ENCODE measurements around the gene DUSP9. TPM values are rescaled to one million over a fixed set of nuclear protein-coding genes. Genes with fewer than 3 reads are reported as not detected.

Gene DUSP9
- total RNA-seq, 1 donor from 2014 or later, result 1.3 TPM

GRCh38 chrX:153634236-153634635, 12.8 kb upstream of the DUSP9 start:
- Mint-ChIP-seq H3K4me1 (ENCODE audit: unreplicated experiment) (no peaks in the 10 kb centered on the region), H3K9me3 (ENCODE audit: unreplicated experiment) (peaks cover 17% of the 10 kb centered on the region), H3K36me3 (ENCODE audit: unreplicated experiment) (no peaks in the 10 kb centered on the region), H3K27me3 (ENCODE audit: unreplicated experiment) (peaks cover 8% of the 10 kb centered on the region), H3K4me3 (ENCODE audit: unreplicated experiment) (no peak overlapping the region), H3K27ac (ENCODE audit: unreplicated experiment) (no peak overlapping the region)
- DNase-seq (ENCODE audit: extremely low spot score, unreplicated experiment), result no peak
- TF ChIP-seq, protein P1, sequence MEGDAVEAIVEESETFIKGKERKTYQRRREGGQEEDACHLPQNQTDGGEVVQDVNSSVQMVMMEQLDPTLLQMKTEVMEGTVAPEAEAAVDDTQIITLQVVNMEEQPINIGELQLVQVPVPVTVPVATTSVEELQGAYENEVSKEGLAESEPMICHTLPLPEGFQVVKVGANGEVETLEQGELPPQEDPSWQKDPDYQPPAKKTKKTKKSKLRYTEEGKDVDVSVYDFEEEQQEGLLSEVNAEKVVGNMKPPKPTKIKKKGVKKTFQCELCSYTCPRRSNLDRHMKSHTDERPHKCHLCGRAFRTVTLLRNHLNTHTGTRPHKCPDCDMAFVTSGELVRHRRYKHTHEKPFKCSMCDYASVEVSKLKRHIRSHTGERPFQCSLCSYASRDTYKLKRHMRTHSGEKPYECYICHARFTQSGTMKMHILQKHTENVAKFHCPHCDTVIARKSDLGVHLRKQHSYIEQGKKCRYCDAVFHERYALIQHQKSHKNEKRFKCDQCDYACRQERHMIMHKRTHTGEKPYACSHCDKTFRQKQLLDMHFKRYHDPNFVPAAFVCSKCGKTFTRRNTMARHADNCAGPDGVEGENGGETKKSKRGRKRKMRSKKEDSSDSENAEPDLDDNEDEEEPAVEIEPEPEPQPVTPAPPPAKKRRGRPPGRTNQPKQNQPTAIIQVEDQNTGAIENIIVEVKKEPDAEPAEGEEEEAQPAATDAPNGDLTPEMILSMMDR (IDR thresholded peaks at IDR 0.05), result no peak

- no peaks in the 10 kb centered on the region for H3K4me1 Mint-ChIP-seq (ENCODE audit: unreplicated experiment)
- DNase-seq (ENCODE audit: extremely low spot score, unreplicated experiment), result no peak
- peaks cover 17% of the 10 kb centered on the region for H3K9me3 Mint-ChIP-seq (ENCODE audit: unreplicated experiment)
- TF ChIP-seq, protein P1 (IDR thresholded peaks at IDR 0.05), result no peak
- peaks cover 6% of the 10 kb centered on the region for H3K27me3 Mint-ChIP-seq (ENCODE audit: unreplicated experiment)
- no peak overlapping the region for H3K27ac Mint-ChIP-seq (ENCODE audit: unreplicated experiment)
- H3K4me3 Mint-ChIP-seq (ENCODE audit: unreplicated experiment), result no peak overlapping the region
- no peaks in the 10 kb centered on the region for H3K36me3 Mint-ChIP-seq (ENCODE audit: unreplicated experiment)
Measured at GRCh38 chrX:153634832-153635231, 12.2 kb upstream of the DUSP9 start.

GRCh38 chrX:153635388-153635787, 11.6 kb upstream of the DUSP9 start:
- no peak overlapping the region for H3K4me3 Mint-ChIP-seq (ENCODE audit: unreplicated experiment)
- no peak overlapping the region for H3K27ac Mint-ChIP-seq (ENCODE audit: unreplicated experiment)
- TF ChIP-seq, protein P1 (IDR thresholded peaks at IDR 0.05), result no peak
- no peaks in the 10 kb centered on the region for H3K36me3 Mint-ChIP-seq (ENCODE audit: unreplicated experiment)
- peaks cover 14% of the 10 kb centered on the region for H3K9me3 Mint-ChIP-seq (ENCODE audit: unreplicated experiment)
- H3K4me1 Mint-ChIP-seq (ENCODE audit: unreplicated experiment), result no peaks in the 10 kb centered on the region
- no peak for DNase-seq (ENCODE audit: extremely low spot score, unreplicated experiment)
- H3K27me3 Mint-ChIP-seq (ENCODE audit: unreplicated experiment), result peaks cover 4% of the 10 kb centered on the region

DNA sequence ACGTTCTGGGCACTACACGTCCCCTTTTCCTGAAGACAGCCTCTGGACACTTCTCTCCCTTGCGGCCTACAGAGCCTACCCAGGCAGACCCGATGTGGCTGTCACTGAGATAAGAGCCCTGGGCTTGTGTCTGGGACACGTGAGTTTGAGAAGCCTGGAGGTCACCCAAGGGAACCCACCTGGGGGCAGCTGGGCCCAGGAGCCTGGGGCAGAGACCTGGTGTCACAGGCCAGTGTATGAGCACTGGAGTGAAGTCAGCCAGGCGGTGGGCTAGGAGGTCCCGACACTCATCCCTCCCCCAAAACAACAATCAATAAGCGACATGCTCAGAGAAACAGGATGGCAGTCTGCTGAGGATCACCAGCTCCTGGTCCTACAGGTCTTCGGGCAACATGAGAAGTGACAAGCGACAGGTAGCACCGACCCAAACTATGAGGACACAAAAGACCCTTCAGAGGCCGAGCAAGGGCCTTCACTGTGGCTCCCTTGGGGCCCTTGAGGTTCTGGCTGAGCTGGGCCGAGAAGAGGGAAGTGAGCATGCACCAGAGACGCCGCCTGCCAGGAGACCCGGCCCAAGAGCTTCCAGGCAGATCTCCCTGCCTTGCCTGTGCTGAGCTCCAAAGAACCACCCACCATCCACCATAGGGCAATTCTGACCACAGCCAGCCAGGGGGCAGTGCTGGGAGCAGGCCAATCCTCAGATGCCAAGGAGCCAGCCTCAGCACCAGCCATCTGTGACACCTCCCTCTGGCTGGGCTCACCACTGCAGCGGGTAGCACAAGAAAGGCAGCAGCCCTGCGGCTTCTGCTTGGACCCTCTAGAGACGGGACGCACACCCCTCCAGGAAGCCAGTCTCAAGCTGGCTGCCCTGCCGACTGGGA, 11.0 kb upstream of the DUSP9 start:
- H3K4me1 Mint-ChIP-seq (ENCODE audit: unreplicated experiment), result no peaks in the 10 kb centered on the region
- H3K36me3 Mint-ChIP-seq (ENCODE audit: unreplicated experiment), result no peaks in the 10 kb centered on the region
- H3K27me3 Mint-ChIP-seq (ENCODE audit: unreplicated experiment), result peaks cover 4% of the 10 kb centered on the region
- peaks cover 9% of the 10 kb centered on the region for H3K9me3 Mint-ChIP-seq (ENCODE audit: unreplicated experiment)
- TF ChIP-seq, protein P1 (IDR thresholded peaks at IDR 0.05), result peak; percentile 47
- no peak for DNase-seq (ENCODE audit: extremely low spot score, unreplicated experiment)
- H3K27ac Mint-ChIP-seq (ENCODE audit: unreplicated experiment), result no peak overlapping the region
- no peak overlapping the region for H3K4me3 Mint-ChIP-seq (ENCODE audit: unreplicated experiment)

DNA sequence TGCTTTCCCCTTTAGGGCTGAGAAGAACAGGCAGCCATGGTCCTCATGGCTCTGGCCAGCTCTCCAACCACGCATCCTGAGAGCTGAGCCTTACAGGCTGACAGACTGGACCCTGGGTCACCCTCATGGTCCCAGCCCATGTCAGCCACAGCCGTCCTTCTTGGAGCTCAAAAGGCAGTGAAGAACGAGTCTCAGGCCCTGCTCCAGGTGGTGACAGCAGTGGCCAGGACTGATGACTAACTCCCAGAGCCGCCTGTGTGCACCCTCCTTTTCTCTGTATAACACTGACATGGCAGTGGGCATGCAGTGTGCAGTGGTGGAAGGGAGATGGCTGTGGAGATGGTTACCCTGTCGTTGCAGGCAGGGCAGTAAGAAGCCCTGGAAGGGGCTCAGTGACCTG, 10.3 kb upstream of the DUSP9 start:
- no peak overlapping the region for H3K4me3 Mint-ChIP-seq (ENCODE audit: unreplicated experiment)
- DNase-seq (ENCODE audit: extremely low spot score, unreplicated experiment), result no peak
- H3K4me1 Mint-ChIP-seq (ENCODE audit: unreplicated experiment), result no peaks in the 10 kb centered on the region
- TF ChIP-seq, protein P1 (IDR thresholded peaks at IDR 0.05), result no peak
- peaks cover 2% of the 10 kb centered on the region for H3K9me3 Mint-ChIP-seq (ENCODE audit: unreplicated experiment)
- H3K27ac Mint-ChIP-seq (ENCODE audit: unreplicated experiment), result no peak overlapping the region
- no peaks in the 10 kb centered on the region for H3K36me3 Mint-ChIP-seq (ENCODE audit: unreplicated experiment)
- peaks cover 6% of the 10 kb centered on the region for H3K27me3 Mint-ChIP-seq (ENCODE audit: unreplicated experiment)
